ENCODE results near the gene CNNM1.

The CNNM1 gene

GRCh38 chr10:99389729-99390480 is 60.7 kb downstream of the CNNM1 start:
- peaks cover 10 to 16% of the 10 kb centered on the region in 2 experiments for H3K4me1 ChIP-seq (ENCODE audit: control insufficient read depth in 1 of 2, insufficient read depth in 2 of 2, low read length in 2 of 2)
- H2BK120ac ChIP-seq (ENCODE audit: insufficient read depth, low read length, poor library complexity): no peak overlapping the region
- no peaks in the 10 kb centered on the region for H3K79me2 ChIP-seq (ENCODE audit: control insufficient read depth, insufficient read depth, low read length, poor library complexity)
- DNase-seq: no peak
- H3K9me3 ChIP-seq (ENCODE audit: insufficient read depth, low read depth, low read length): peaks cover 3% of the 10 kb centered on the region
- no peak overlapping the region for H4K12ac ChIP-seq (ENCODE audit: low read depth, low read length)
- H3K9ac ChIP-seq (ENCODE audit: low read length): no peak overlapping the region
- peak overlapping the region; percentile 20 for H2BK12ac ChIP-seq (ENCODE audit: low read length)
- no peak overlapping the region for H3K18ac ChIP-seq (ENCODE audit: low read length)
- H2BK5ac ChIP-seq (ENCODE audit: low read depth, low read length, poor library complexity): no peak overlapping the region
- no peak overlapping the region for H2AK5ac ChIP-seq (ENCODE audit: low read length)
- no peak overlapping the region for H3K14ac ChIP-seq (ENCODE audit: low read length)
- no peak overlapping the region for H3K4me3 ChIP-seq (ENCODE audit: low read depth, low read length)
- H4K91ac ChIP-seq (ENCODE audit: low read depth, low read length): no peak overlapping the region
- H2AFZ ChIP-seq (ENCODE audit: insufficient read depth, low read length, poor library complexity): no peak overlapping the region
- WGBS (ENCODE audit: extremely low coverage, insufficient coverage, insufficient read length): no CpG with 5 or more reads among the region's 9 CpGs
- H3K79me1 ChIP-seq (ENCODE audit: low read length): peaks cover 10% of the 10 kb centered on the region
- no peak overlapping the region for H3K27ac ChIP-seq (ENCODE audit: low read depth, low read length)
- no peak overlapping the region for H4K8ac ChIP-seq (ENCODE audit: low read depth, low read length)
- no peaks in the 10 kb centered on the region for H3K27me3 ChIP-seq (ENCODE audit: insufficient read depth, low read length)
- no peaks in the 10 kb centered on the region for H3K36me3 ChIP-seq (ENCODE audit: control insufficient read depth in 1 of 2, insufficient read depth in 2 of 2, low read length in 2 of 2)
- no peak overlapping the region for H3K23ac ChIP-seq (ENCODE audit: low read length)
- H3K4me2 ChIP-seq (ENCODE audit: low read length): no peak overlapping the region
- no peak overlapping the region for H3K4ac ChIP-seq (ENCODE audit: low read depth, low read length)

GRCh38 chr10:99391346-99391745 is 62.2 kb downstream of the CNNM1 start:
- no CpG with 5 or more reads among the region's 2 CpGs for WGBS (ENCODE audit: extremely low coverage, insufficient coverage, insufficient read length)
- no peak overlapping the region for H3K23ac ChIP-seq (ENCODE audit: low read length)

DNA sequence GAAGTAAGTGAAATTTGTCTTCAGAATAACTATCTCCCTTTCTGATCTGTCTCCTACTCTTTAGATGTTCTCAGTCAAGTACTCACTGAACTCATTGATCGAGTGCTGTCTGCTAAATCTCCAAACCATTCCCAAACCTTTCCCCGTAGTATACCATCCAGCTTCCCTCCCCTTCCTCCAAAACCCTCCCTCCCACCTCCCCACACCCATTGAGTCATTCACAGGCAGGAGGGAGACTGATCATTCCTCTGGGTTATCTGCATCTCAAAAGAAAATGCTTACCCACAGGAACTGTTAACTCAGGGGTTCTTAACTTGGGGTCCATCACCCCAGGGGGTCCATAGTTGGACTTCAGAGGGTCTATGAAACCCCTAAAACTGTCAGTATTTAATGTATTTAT is 63.9 kb downstream of the CNNM1 start:
- Histone ChIP-seq H3K4me3 (ENCODE audit: low read depth, low read length) (no peak overlapping the region), H3K4ac (ENCODE audit: low read depth, low read length) (no peak overlapping the region), H3K79me1 (ENCODE audit: low read length) (peaks cover 10% of the 10 kb centered on the region), H3K36me3 (ENCODE audit: control insufficient read depth in 1 of 2, insufficient read depth in 2 of 2, low read length in 2 of 2) (peaks cover 3% of the 10 kb centered on the region in 2 experiments), H3K9ac (ENCODE audit: low read length) (no peak overlapping the region), H2BK12ac (ENCODE audit: low read length) (no peak overlapping the region), H3K18ac (ENCODE audit: low read length) (no peak overlapping the region), H3K4me1 (ENCODE audit: control insufficient read depth in 1 of 2, insufficient read depth in 2 of 2, low read length in 2 of 2) (peaks cover 13 to 25% of the 10 kb centered on the region in 2 experiments), H3K4me2 (ENCODE audit: low read length) (no peak overlapping the region), H2BK5ac (ENCODE audit: low read depth, low read length, poor library complexity) (no peak overlapping the region), H3K27me3 (ENCODE audit: insufficient read depth, low read length) (no peaks in the 10 kb centered on the region), H2AK5ac (ENCODE audit: low read length) (no peak overlapping the region), H3K9me3 (ENCODE audit: insufficient read depth, low read depth, low read length) (peaks cover 3% of the 10 kb centered on the region), H2AFZ (ENCODE audit: insufficient read depth, low read length, poor library complexity) (no peak overlapping the region), H4K12ac (ENCODE audit: low read depth, low read length) (no peak overlapping the region), H2BK120ac (ENCODE audit: insufficient read depth, low read length, poor library complexity) (no peak overlapping the region), H3K23ac (ENCODE audit: low read length) (no peak overlapping the region), H4K8ac (ENCODE audit: low read depth, low read length) (no peak overlapping the region), H3K79me2 (ENCODE audit: control insufficient read depth, insufficient read depth, low read length, poor library complexity) (no peaks in the 10 kb centered on the region), H4K91ac (ENCODE audit: low read depth, low read length) (no peak overlapping the region), H3K27ac (ENCODE audit: low read depth, low read length) (no peak overlapping the region), H3K14ac (ENCODE audit: low read length) (no peak overlapping the region)
- DNase-seq: no peak
- WGBS (ENCODE audit: extremely low coverage, insufficient coverage, insufficient read length): no CpG with 5 or more reads among the region's 2 CpGs

More at GRCh38 chr10:99391346-99391745, 62.2 kb downstream of the CNNM1 start:
- Histone ChIP-seq H3K27me3 (ENCODE audit: insufficient read depth, low read length) (no peaks in the 10 kb centered on the region), H3K27ac (ENCODE audit: low read depth, low read length) (peak overlapping the region; percentile 42), H3K4me2 (ENCODE audit: low read length) (no peak overlapping the region), H3K14ac (ENCODE audit: low read length) (no peak overlapping the region), H3K79me2 (ENCODE audit: control insufficient read depth, insufficient read depth, low read length, poor library complexity) (no peaks in the 10 kb centered on the region), H3K9me3 (ENCODE audit: insufficient read depth, low read depth, low read length) (peaks cover 3% of the 10 kb centered on the region), H3K4me3 (ENCODE audit: low read depth, low read length) (no peak overlapping the region), H3K9ac (ENCODE audit: low read length) (no peak overlapping the region), H3K36me3 (ENCODE audit: control insufficient read depth in 1 of 2, insufficient read depth in 2 of 2, low read length in 2 of 2) (no peaks in the 10 kb centered on the region), H3K4ac (ENCODE audit: low read depth, low read length) (no peak overlapping the region), H2BK5ac (ENCODE audit: low read depth, low read length, poor library complexity) (no peak overlapping the region), H2AK5ac (ENCODE audit: low read length) (no peak overlapping the region), H3K79me1 (ENCODE audit: low read length) (peaks cover 10% of the 10 kb centered on the region), H4K8ac (ENCODE audit: low read depth, low read length) (no peak overlapping the region), H3K4me1 (ENCODE audit: control insufficient read depth in 1 of 2, insufficient read depth in 2 of 2, low read length in 2 of 2) (peaks cover 13 to 23% of the 10 kb centered on the region in 2 experiments), H3K18ac (ENCODE audit: low read length) (peak overlapping the region; percentile 2), H2BK120ac (ENCODE audit: insufficient read depth, low read length, poor library complexity) (peak overlapping the region; percentile 6), H2AFZ (ENCODE audit: insufficient read depth, low read length, poor library complexity) (no peak overlapping the region), H4K91ac (ENCODE audit: low read depth, low read length) (peak overlapping the region; percentile 50), H4K12ac (ENCODE audit: low read depth, low read length) (no peak overlapping the region), H2BK12ac (ENCODE audit: low read length) (peak overlapping the region; percentile 13)
- no peak for DNase-seq

DNA sequence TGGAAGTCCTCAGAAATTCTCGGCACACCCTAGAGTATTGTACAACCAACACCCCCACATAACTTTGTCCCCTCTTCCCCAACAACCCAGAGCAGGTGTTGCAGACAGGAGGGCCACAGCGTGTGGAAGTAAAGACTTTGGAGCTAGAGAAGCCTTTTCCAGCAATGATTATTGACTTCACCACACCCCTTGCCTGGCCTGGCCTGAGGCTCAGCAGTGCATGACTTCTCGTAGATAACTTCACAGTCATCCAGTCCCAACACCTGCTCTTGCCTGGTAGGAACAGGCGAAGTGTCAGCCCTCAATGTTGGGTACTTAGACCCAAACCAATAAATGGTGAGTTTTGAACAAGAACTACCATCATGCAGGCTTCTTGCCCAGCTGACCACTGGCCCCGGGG is 64.5 kb downstream of the CNNM1 start:
- no peak overlapping the region for H3K9ac ChIP-seq (ENCODE audit: low read length)
- H3K4me1 ChIP-seq (ENCODE audit: control insufficient read depth in 1 of 2, insufficient read depth in 2 of 2, low read length in 2 of 2): peaks cover 13 to 25% of the 10 kb centered on the region in 2 experiments
- peak overlapping the region; percentile 48 for H2BK12ac ChIP-seq (ENCODE audit: low read length)
- no peak overlapping the region for H3K18ac ChIP-seq (ENCODE audit: low read length)
- H3K79me1 ChIP-seq (ENCODE audit: low read length): peaks cover 10% of the 10 kb centered on the region
- no peak overlapping the region for H3K27ac ChIP-seq (ENCODE audit: low read depth, low read length)
- no peak overlapping the region for H3K4ac ChIP-seq (ENCODE audit: low read depth, low read length)
- no CpG with 5 or more reads among the region's 5 CpGs for WGBS (ENCODE audit: extremely low coverage, insufficient coverage, insufficient read length)
- H2BK5ac ChIP-seq (ENCODE audit: low read depth, low read length, poor library complexity): no peak overlapping the region
- no peaks in the 10 kb centered on the region for H3K9me3 ChIP-seq (ENCODE audit: insufficient read depth, low read depth, low read length)
- no peak overlapping the region for H2AFZ ChIP-seq (ENCODE audit: insufficient read depth, low read length, poor library complexity)
- H3K4me3 ChIP-seq (ENCODE audit: low read depth, low read length): no peak overlapping the region
- H4K8ac ChIP-seq (ENCODE audit: low read depth, low read length): no peak overlapping the region
- no peak overlapping the region for H4K91ac ChIP-seq (ENCODE audit: low read depth, low read length)
- H3K27me3 ChIP-seq (ENCODE audit: insufficient read depth, low read length): no peaks in the 10 kb centered on the region
- no peak overlapping the region for H4K12ac ChIP-seq (ENCODE audit: low read depth, low read length)
- H3K79me2 ChIP-seq (ENCODE audit: control insufficient read depth, insufficient read depth, low read length, poor library complexity): no peaks in the 10 kb centered on the region
- H3K14ac ChIP-seq (ENCODE audit: low read length): no peak overlapping the region
- peaks cover 3 to 5% of the 10 kb centered on the region in 2 experiments for H3K36me3 ChIP-seq (ENCODE audit: control insufficient read depth in 1 of 2, insufficient read depth in 2 of 2, low read length in 2 of 2)
- H3K4me2 ChIP-seq (ENCODE audit: low read length): no peak overlapping the region
- DNase-seq: no peak
- no peak overlapping the region for H2AK5ac ChIP-seq (ENCODE audit: low read length)
- no peak overlapping the region for H2BK120ac ChIP-seq (ENCODE audit: insufficient read depth, low read length, poor library complexity)
- no peak overlapping the region for H3K23ac ChIP-seq (ENCODE audit: low read length)

Data from trophoblast cell (in vitro differentiated cells and primary cell).